ENCODE measurements around the gene HK1.

DNA sequence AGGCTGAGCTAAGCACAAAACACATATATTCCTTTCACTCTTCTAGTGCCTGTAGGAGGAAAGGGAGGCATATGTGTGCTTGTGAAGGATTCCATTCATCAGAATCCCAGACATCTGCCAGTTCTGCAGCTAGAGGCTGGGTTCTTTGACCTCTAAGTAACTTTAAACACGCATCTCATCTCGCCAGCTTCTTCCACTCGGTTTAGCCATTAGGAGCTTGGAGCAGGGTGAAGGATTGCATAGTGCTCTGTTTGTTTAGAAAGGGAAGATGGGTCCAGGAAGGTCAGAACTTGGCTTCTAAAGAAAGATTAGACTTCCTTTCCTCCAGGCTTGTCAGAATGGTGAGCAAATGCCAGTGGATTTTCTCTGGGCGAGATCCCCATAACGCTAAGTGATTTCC is 43.6 kb downstream of the HK1 start:
- TF ChIP-seq, protein P1, sequence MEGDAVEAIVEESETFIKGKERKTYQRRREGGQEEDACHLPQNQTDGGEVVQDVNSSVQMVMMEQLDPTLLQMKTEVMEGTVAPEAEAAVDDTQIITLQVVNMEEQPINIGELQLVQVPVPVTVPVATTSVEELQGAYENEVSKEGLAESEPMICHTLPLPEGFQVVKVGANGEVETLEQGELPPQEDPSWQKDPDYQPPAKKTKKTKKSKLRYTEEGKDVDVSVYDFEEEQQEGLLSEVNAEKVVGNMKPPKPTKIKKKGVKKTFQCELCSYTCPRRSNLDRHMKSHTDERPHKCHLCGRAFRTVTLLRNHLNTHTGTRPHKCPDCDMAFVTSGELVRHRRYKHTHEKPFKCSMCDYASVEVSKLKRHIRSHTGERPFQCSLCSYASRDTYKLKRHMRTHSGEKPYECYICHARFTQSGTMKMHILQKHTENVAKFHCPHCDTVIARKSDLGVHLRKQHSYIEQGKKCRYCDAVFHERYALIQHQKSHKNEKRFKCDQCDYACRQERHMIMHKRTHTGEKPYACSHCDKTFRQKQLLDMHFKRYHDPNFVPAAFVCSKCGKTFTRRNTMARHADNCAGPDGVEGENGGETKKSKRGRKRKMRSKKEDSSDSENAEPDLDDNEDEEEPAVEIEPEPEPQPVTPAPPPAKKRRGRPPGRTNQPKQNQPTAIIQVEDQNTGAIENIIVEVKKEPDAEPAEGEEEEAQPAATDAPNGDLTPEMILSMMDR (IDR thresholded peaks at IDR 0.05), result no peak
- no peak for TF ChIP-seq POLR2A (IDR thresholded peaks at IDR 0.05)

Data from adrenal gland (tissue), 5 donors.